ENCODE measurements around the gene FAM118A.

- TF ChIP-seq SETDB1 (IDR thresholded peaks at IDR 0.05; ENCODE audit: low read length) (no peak), MAZ (CRISPR knock-in tag; conservative IDR thresholded peaks at IDR 0.05 in 1 of 2, IDR thresholded peaks at IDR 0.05 in 1 of 2) (no peak), CTCF (IDR thresholded peaks at IDR 0.05 in 2 of 3, conservative IDR thresholded peaks at IDR 0.05 in 1 of 3; ENCODE audit: insufficient read depth in 2 of 3, low read depth in 1 of 3, low read length in 3 of 3) (no peak), PHF8 (IDR thresholded peaks at IDR 0.05; ENCODE audit: borderline replicate concordance, low read length) (no peak), PRDM10 (IDR thresholded peaks at IDR 0.05; ENCODE audit: partially characterized antibody) (no peak), SRF (CRISPR knock-in tag; IDR thresholded peaks at IDR 0.05) (no peak), FOXJ3 (CRISPR knock-in tag; IDR thresholded peaks at IDR 0.05) (no peak), ETS2 (tag; IDR thresholded peaks at IDR 0.05; ENCODE audit: borderline replicate concordance, poor library complexity, severe bottlenecking) (no peak), ARNT (IDR thresholded peaks at IDR 0.05) (no peak), ZNF239 (CRISPR knock-in tag; IDR thresholded peaks at IDR 0.05) (no peak), UBTF (IDR thresholded peaks at IDR 0.05; ENCODE audit: borderline replicate concordance in 1 of 2, low read depth in 2 of 2, low read length in 2 of 2) (no peak), ZNF75A (CRISPR knock-in tag; IDR thresholded peaks at IDR 0.05) (no peak), ZNF512 (tag; IDR thresholded peaks at IDR 0.05) (no peak), ERF (CRISPR knock-in tag; IDR thresholded peaks at IDR 0.05) (no peak)
Measured at GRCh38 chr22:45329530-45329936, 19.8 kb downstream of the FAM118A start.

Data from K562 (cell line).